IMR-90 (cell line): ENCODE results near the gene SCYL3. TPM values are rescaled to one million over a fixed set of nuclear protein-coding genes. Genes with fewer than 3 reads are reported as not detected.

Experiments
- ATAC-seq: fragments of 200-7000 bp; cut with Tn5 transposase; 2 replicates; pipeline ENCODE4 v1.9.1; 2020; ENCODE audit warnings: low read depth, mild to moderate bottlenecking, moderate library complexity
- BruUV-seq: library from RNA; stranded (reverse); fragments of 400-500 nt; replicated peaks from 2 replicates; lab custom pipeline; 2021; lab: Mats Ljungman, UMichigan
- CTCF ChIA-PET: fragments of 300-600 bp; formaldehyde crosslinking; extraction: SDS; loops from one replicate; lab custom pipeline; 2021; ENCODE audit warnings: antibody characterized with exemption; lab: Yijun Ruan, JAX
- POLR2A ChIA-PET: fragments of 300-600 bp; sonication (Branson Sonifier 250); formaldehyde crosslinking; loops from one replicate; lab custom pipeline; 2022; ENCODE audit warnings: antibody characterized with exemption; ENCODE audit not compliant: unreplicated experiment; lab: Charles Lee
- DNase-seq: peaks from one replicate; pipeline ENCODE4 v3.0.0; 2013
- H2AFZ ChIP-seq: replicated peaks from 2 replicates; pipeline ENCODE3; 2013; ENCODE audit warnings: low read length, mild to moderate bottlenecking; ENCODE audit not compliant: poor library complexity
- H2AK5ac ChIP-seq: 2 replicates; pipeline ENCODE4 v1.6.1; 2013; ENCODE audit warnings: low read depth, low read length, inconsistent platforms
- H2AK9ac ChIP-seq: replicated peaks from 2 replicates; pipeline ENCODE3; 2013; ENCODE audit warnings: mild to moderate bottlenecking, low read depth, low read length, moderate library complexity; ENCODE audit not compliant: poor library complexity
- H2BK120ac ChIP-seq: 2 replicates; pipeline ENCODE4 v1.6.1; 2013; ENCODE audit warnings: low read depth, low read length, inconsistent platforms
- H2BK15ac ChIP-seq: 3 replicates; pipeline ENCODE4 v1.6.1; 2013; ENCODE audit warnings: low read depth, low read length, inconsistent platforms
- H2BK20ac ChIP-seq: 2 replicates; pipeline ENCODE4 v1.6.1; 2013; ENCODE audit warnings: low read depth, mild to moderate bottlenecking, inconsistent platforms, low read length, moderate library complexity
- H2BK5ac ChIP-seq: 2 replicates; pipeline ENCODE4 v1.6.1; 2013; ENCODE audit warnings: mild to moderate bottlenecking, low read depth, low read length, inconsistent platforms; ENCODE audit not compliant: poor library complexity, severe bottlenecking
- H3K14ac ChIP-seq: replicated peaks from 2 replicates; pipeline ENCODE4 v1.6.1; 2013; ENCODE audit warnings: low read depth, low read length, inconsistent platforms
- H3K18ac ChIP-seq: 2 replicates; pipeline ENCODE4 v1.6.1; 2013; ENCODE audit warnings: low read depth, low read length, control low read depth
- H3K23ac ChIP-seq: 2 replicates; pipeline ENCODE4 v1.6.1; 2013; ENCODE audit warnings: low read depth, low read length, inconsistent platforms
- H3K27ac ChIP-seq: 2 replicates; pipeline ENCODE4 v1.5.1; 2013; ENCODE audit warnings: mild to moderate bottlenecking, control low read depth, low read length; ENCODE audit not compliant: insufficient read depth
- H3K27me3 ChIP-seq: 2 replicates; pipeline ENCODE4 v1.6.1; 2013; ENCODE audit warnings: low read length; ENCODE audit not compliant: control insufficient read depth, insufficient read depth
- H3K36me3 ChIP-seq: 2 replicates; pipeline ENCODE4 v1.6.1; 2013; ENCODE audit warnings: low read length, mixed read lengths; ENCODE audit not compliant: control insufficient read depth, insufficient read depth
- H3K4ac ChIP-seq: 2 replicates; pipeline ENCODE4 v1.6.1; 2013; ENCODE audit warnings: low read depth, low read length, inconsistent platforms
- H3K4me1 ChIP-seq: 2 replicates; pipeline ENCODE4 v1.6.1; 2013; ENCODE audit warnings: low read length, mixed read lengths; ENCODE audit not compliant: control insufficient read depth, insufficient read depth
- H3K4me2 ChIP-seq: 2 replicates; pipeline ENCODE4 v1.6.1; 2013; ENCODE audit warnings: low read depth, mild to moderate bottlenecking, control low read depth, low read length, moderate library complexity
- H3K4me3 ChIP-seq: 2 replicates; pipeline ENCODE4 v1.5.1; 2013; ENCODE audit warnings: low read depth, mild to moderate bottlenecking, control low read depth, low read length, moderate library complexity; ENCODE audit not compliant: insufficient read depth
- H3K56ac ChIP-seq: 2 replicates; pipeline ENCODE4 v1.6.1; 2013; ENCODE audit warnings: low read length, inconsistent platforms; ENCODE audit not compliant: insufficient read depth; ENCODE audit errors: extremely low read depth
- H3K79me1 ChIP-seq, 2 experiments: 2 replicates each; pipeline ENCODE4 v1.6.1; 2013; ENCODE audit warnings: low read length in 2 of 2, inconsistent platforms in 1 of 2, low read depth in 1 of 2
- H3K9ac ChIP-seq: 2 replicates; pipeline ENCODE4 v1.6.1; 2013; ENCODE audit warnings: low read depth, low read length, control low read depth
- H3K9me1 ChIP-seq: 2 replicates; pipeline ENCODE4 v1.6.1; 2013; ENCODE audit warnings: low read length, inconsistent platforms; ENCODE audit not compliant: insufficient read depth
- H3K9me3 ChIP-seq: 2 replicates; pipeline ENCODE4 v1.6.1; 2013; ENCODE audit warnings: low read length; ENCODE audit not compliant: control insufficient read depth, insufficient read depth
- H4K20me1 ChIP-seq: 2 replicates; pipeline ENCODE4 v1.6.1; 2013; ENCODE audit warnings: low read length, inconsistent platforms; ENCODE audit not compliant: insufficient read depth
- H4K5ac ChIP-seq: 2 replicates; pipeline ENCODE4 v1.6.1; 2013; ENCODE audit warnings: mild to moderate bottlenecking, low read depth, low read length, control low read depth
- H4K8ac ChIP-seq, 2 experiments: 2 replicates each; pipeline ENCODE4 v1.6.1; 2013; ENCODE audit warnings: low read depth in 2 of 2, low read length in 2 of 2, control low read depth in 1 of 2, inconsistent platforms in 1 of 2
- H4K91ac ChIP-seq: 2 replicates; pipeline ENCODE4 v1.6.1; 2013; ENCODE audit warnings: low read depth, low read length, inconsistent platforms; ENCODE audit not compliant: insufficient read depth
- CEBPB ChIP-seq: IDR thresholded peaks from 2 replicates; pipeline ENCODE4 v1.6.1; 2012; ENCODE audit warnings: low read depth, low read length, improper control_type of control experiment
- CHD1 ChIP-seq: IDR thresholded peaks from 2 replicates; pipeline ENCODE4 v1.6.1; 2012; ENCODE audit warnings: low read depth, low read length, improper control_type of control experiment
- FOS ChIP-seq: fragments of 150-350 bp; IDR thresholded peaks from 2 replicates; pipeline ENCODE4 v1.6.1; 2016; ENCODE audit warnings: low read depth, low read length
- MAFK ChIP-seq: IDR thresholded peaks from 2 replicates; pipeline ENCODE4 v1.6.1; 2012; ENCODE audit warnings: low read depth, low read length, improper control_type of control experiment
- MAZ ChIP-seq: IDR thresholded peaks from 2 replicates; pipeline ENCODE4 v1.6.1; 2012; ENCODE audit warnings: low read depth, mild to moderate bottlenecking, low read length, improper control_type of control experiment, moderate library complexity, borderline replicate concordance
- MXI1 ChIP-seq: IDR thresholded peaks from 2 replicates; pipeline ENCODE4 v1.6.1; 2012; ENCODE audit warnings: low read depth, mild to moderate bottlenecking, low read length, moderate library complexity, borderline replicate concordance
- NFE2L2 ChIP-seq: fragments of 150-350 bp; IDR thresholded peaks from 2 replicates; pipeline ENCODE4 v1.6.1; 2016; ENCODE audit warnings: low read depth, mild to moderate bottlenecking, low read length
- POLR2A ChIP-seq: IDR thresholded peaks from 2 replicates; pipeline ENCODE4 v1.6.1; 2012; ENCODE audit warnings: mild to moderate bottlenecking, low read depth, low read length
- RAD21 ChIP-seq: IDR thresholded peaks from 2 replicates; pipeline ENCODE4 v1.6.1; 2012; ENCODE audit warnings: low read length, improper control_type of control experiment
- RCOR1 ChIP-seq: IDR thresholded peaks from 2 replicates; pipeline ENCODE4 v1.6.1; 2012; ENCODE audit warnings: mild to moderate bottlenecking, low read length, improper control_type of control experiment; ENCODE audit not compliant: insufficient replicate concordance
- RFX5 ChIP-seq: IDR thresholded peaks from 2 replicates; pipeline ENCODE4 v1.8.0; 2012; ENCODE audit warnings: low read depth, mild to moderate bottlenecking, low read length, moderate library complexity
- SMC3 ChIP-seq: fragments of 150-350 bp; IDR thresholded peaks from 2 replicates; pipeline ENCODE4 v1.6.1; 2016; ENCODE audit warnings: low read depth, mild to moderate bottlenecking, antibody characterized with exemption, low read length, moderate library complexity
- WGBS, 2 experiments: methylation state at CpG; one replicate each; pipeline versions ENCODE4 v1.1.5 to v1.1.7; 2013; ENCODE audit warnings: missing lambda C conversion rate in 2 of 2; ENCODE audit not compliant: insufficient read length in 1 of 2; ENCODE audit errors: extremely low coverage in 2 of 2; 5-methylcytosine and 5-hydroxymethylcytosine counted together
- dilution Hi-C: fragments of 300-500 bp; cut with HindIII; formaldehyde crosslinking; loops from one replicate; pipeline ENCODE4 v1.14.3; 2018; ENCODE audit warnings: low sequenced_read_pairs; ENCODE audit not compliant: unreplicated experiment
- in situ Hi-C: fragments of 300-500 bp; cut with MboI; formaldehyde crosslinking; loops from 3 replicates; pipeline ENCODE4 v1.14.3; 2019; ENCODE audit warnings: low sequenced_read_pairs, inconsistent platforms, mixed read lengths
- intact Hi-C: fragments of 100-400 bp; cut with micrococcal nuclease; formaldehyde crosslinking; loops from 2 replicates; pipeline ENCODE4 v1.10.0; 2022
- polyA plus RNA-seq, 3 experiments: library from polyadenylated mRNA; depleted of rRNA; stranded (reverse); fragments of >200 nt; gene quantifications; 2 replicates each; pipeline ENCODE4 v1.2.3, GENCODE V29; 2012; ENCODE audit warnings: low replicate concordance in 1 of 3
- total RNA-seq: library from RNA; depleted of rRNA; stranded (reverse); fragments of >200 nt; gene quantifications from 2 replicates; pipeline ENCODE4 v1.2.3, GENCODE V29; 2012
- TF ChIP-seq, protein P1 (sequence below): fragments of 150-350 bp; IDR thresholded peaks from 2 replicates; pipeline ENCODE4 v1.6.1; 2016; ENCODE audit warnings: low read depth, mild to moderate bottlenecking, low read length, moderate library complexity, borderline replicate concordance
- TF ChIP-seq, protein P2 (sequence below): fragments of 150-350 bp; IDR thresholded peaks from 2 replicates; pipeline ENCODE4 v1.6.1; 2017; ENCODE audit warnings: mild to moderate bottlenecking, antibody characterized with exemption, low read length, low read depth
- TF ChIP-seq, protein P3 (sequence below): conservative IDR thresholded peaks from 2 replicates; pipeline ENCODE4 v1.5.1; 2012; ENCODE audit warnings: mild to moderate bottlenecking, low read depth, low read length, improper control_type of control experiment

The SCYL3 gene
- total and polyA plus RNA-seq, 2 of the 4 experiments (the other 2 are of a cell fraction): 3.9 to 8.4 TPM

DNA sequence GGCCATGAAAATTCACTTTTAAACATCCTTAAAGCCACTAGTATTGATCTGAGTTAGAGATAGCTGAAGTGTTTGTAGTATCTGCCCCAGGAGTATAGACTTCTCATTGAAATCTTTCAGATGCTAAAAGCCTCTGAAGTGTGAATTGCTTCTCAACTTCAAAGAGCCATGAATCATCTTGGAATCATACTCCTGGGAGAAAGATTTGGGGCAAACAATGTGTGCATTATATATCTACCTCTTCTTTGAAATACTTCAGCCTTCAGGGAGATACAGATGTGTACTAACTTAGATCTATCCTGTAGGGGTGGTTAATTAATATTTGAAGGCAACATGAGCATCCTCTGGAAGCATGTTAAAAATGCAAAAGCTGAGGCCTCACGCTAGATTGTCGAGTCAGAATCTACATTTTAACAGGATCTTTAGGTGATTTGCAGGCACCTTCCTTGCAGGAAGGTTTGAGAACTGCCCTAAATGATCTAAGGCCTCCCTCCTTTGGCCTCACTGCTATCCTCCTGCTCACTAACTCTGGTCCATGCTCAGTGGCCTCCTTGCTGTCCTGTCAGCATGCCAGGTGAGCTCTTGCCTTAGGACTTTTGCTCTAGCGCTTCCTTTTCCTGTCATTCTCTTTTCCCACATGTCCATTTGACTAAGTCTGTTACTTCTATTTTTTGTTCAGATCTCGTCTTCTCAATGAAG is 6.0 kb upstream of the SCYL3 start:
- Histone ChIP-seq H3K79me1 (no peaks in the 10 kb centered on the region), H3K9ac (no peak overlapping the region), H3K4me1 (no peaks in the 10 kb centered on the region), H2BK5ac (no peak overlapping the region), H2BK120ac (no peak overlapping the region), H3K27me3 (peaks cover 5% of the 10 kb centered on the region), H4K8ac (no peak overlapping the region), H2AK9ac (no peak overlapping the region), H3K4me3 (no peak overlapping the region), H3K23ac (no peak overlapping the region), H2AFZ (no peak overlapping the region), H3K4ac (no peak overlapping the region), H3K9me1 (no peaks in the 10 kb centered on the region), H4K20me1 (no peaks in the 10 kb centered on the region), H2BK20ac (no peak overlapping the region), H2BK15ac (no peak overlapping the region), H3K36me3 (no peaks in the 10 kb centered on the region), H2AK5ac (no peak overlapping the region), H4K5ac (no peak overlapping the region), H3K27ac (no peak overlapping the region), H3K56ac (no peak overlapping the region), H3K18ac (no peak overlapping the region), H3K9me3 (no peaks in the 10 kb centered on the region), H4K91ac (no peak overlapping the region), H3K14ac (no peak overlapping the region), H3K4me2 (no peak overlapping the region)
- TF ChIP-seq MXI1 (no peak), MAZ (no peak), SMC3 (no peak), RCOR1 (no peak), CEBPB (no peak), RFX5 (no peak), FOS (no peak), RAD21 (no peak), POLR2A (no peak), CHD1 (no peak), NFE2L2 (no peak), MAFK (no peak)
- TF ChIP-seq, protein P1, sequence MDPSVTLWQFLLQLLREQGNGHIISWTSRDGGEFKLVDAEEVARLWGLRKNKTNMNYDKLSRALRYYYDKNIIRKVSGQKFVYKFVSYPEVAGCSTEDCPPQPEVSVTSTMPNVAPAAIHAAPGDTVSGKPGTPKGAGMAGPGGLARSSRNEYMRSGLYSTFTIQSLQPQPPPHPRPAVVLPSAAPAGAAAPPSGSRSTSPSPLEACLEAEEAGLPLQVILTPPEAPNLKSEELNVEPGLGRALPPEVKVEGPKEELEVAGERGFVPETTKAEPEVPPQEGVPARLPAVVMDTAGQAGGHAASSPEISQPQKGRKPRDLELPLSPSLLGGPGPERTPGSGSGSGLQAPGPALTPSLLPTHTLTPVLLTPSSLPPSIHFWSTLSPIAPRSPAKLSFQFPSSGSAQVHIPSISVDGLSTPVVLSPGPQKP: no peak
- TF ChIP-seq, protein P2, sequence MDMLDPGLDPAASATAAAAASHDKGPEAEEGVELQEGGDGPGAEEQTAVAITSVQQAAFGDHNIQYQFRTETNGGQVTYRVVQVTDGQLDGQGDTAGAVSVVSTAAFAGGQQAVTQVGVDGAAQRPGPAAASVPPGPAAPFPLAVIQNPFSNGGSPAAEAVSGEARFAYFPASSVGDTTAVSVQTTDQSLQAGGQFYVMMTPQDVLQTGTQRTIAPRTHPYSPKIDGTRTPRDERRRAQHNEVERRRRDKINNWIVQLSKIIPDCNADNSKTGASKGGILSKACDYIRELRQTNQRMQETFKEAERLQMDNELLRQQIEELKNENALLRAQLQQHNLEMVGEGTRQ: no peak
- TF ChIP-seq, protein P3, sequence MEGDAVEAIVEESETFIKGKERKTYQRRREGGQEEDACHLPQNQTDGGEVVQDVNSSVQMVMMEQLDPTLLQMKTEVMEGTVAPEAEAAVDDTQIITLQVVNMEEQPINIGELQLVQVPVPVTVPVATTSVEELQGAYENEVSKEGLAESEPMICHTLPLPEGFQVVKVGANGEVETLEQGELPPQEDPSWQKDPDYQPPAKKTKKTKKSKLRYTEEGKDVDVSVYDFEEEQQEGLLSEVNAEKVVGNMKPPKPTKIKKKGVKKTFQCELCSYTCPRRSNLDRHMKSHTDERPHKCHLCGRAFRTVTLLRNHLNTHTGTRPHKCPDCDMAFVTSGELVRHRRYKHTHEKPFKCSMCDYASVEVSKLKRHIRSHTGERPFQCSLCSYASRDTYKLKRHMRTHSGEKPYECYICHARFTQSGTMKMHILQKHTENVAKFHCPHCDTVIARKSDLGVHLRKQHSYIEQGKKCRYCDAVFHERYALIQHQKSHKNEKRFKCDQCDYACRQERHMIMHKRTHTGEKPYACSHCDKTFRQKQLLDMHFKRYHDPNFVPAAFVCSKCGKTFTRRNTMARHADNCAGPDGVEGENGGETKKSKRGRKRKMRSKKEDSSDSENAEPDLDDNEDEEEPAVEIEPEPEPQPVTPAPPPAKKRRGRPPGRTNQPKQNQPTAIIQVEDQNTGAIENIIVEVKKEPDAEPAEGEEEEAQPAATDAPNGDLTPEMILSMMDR: no peak
- ATAC-seq (no peak), DNase-seq (no peak)
- BruUV-seq: no TSS peak
- 65% methylated on average over 3 of the region's 4 CpGs; no CpG with 5 or more reads in 1 of the 2 experiments for WGBS, 2 experiments
- dilution Hi-C loops (no loop called here), in situ Hi-C loops (no loop called here), intact Hi-C loops (no loop called here)
- ChIA-PET CTCF (no interaction called here), POLR2A (no interaction called here)
